Measurements from ENCODE around the gene RAP1GAP.

GRCh38 chr1:21587602-21587953, 81.6 kb downstream of the RAP1GAP start:
- no peak for TF ChIP-seq HCFC1 (IDR thresholded peaks at IDR 0.05; ENCODE audit: low read depth, low read length)
- no peak for TF ChIP-seq CTCF (IDR thresholded peaks at IDR 0.05 in 2 of 3, conservative IDR thresholded peaks at IDR 0.05 in 1 of 3; ENCODE audit: insufficient read depth in 2 of 3, low read depth in 1 of 3, low read length in 3 of 3)
- no peak for TF ChIP-seq SAP30 (IDR thresholded peaks at IDR 0.05; ENCODE audit: borderline replicate concordance, insufficient read depth, low read depth, low read length, poor library complexity, severe bottlenecking)
- TF ChIP-seq MTA3 (IDR thresholded peaks at IDR 0.05; ENCODE audit: borderline replicate concordance) = no peak
- TF ChIP-seq ZBTB33 (CRISPR knock-in tag; IDR thresholded peaks at IDR 0.05) = no peak
- TF ChIP-seq ZNF431 (CRISPR knock-in tag; IDR thresholded peaks at IDR 0.05) = no peak
- TF ChIP-seq RCOR1 (IDR thresholded peaks at IDR 0.05; ENCODE audit: borderline replicate concordance in 1 of 2, low read depth in 2 of 2, low read length in 2 of 2) = no peak
- no peak for TF ChIP-seq RAD51 (IDR thresholded peaks at IDR 0.05; ENCODE audit: borderline replicate concordance, low read depth)
- TF ChIP-seq RBM17 (IDR thresholded peaks at IDR 0.05; ENCODE audit: borderline replicate concordance, low read depth, low read length) = no peak

Measured in K562 (cell line).